IMR-90 (cell line): ENCODE measurements around the gene SYN1. TPM values are rescaled to one million over a fixed set of nuclear protein-coding genes. Genes with fewer than 3 reads are reported as not detected.

Experiments used
- CEBPB ChIP-seq: IDR thresholded peaks from 2 replicates; pipeline ENCODE4 v1.6.1; 2012; ENCODE audit warnings: low read depth, low read length, improper control_type of control experiment
- CHD1 ChIP-seq: IDR thresholded peaks from 2 replicates; pipeline ENCODE4 v1.6.1; 2012; ENCODE audit warnings: low read depth, low read length, improper control_type of control experiment
- MAFK ChIP-seq: IDR thresholded peaks from 2 replicates; pipeline ENCODE4 v1.6.1; 2012; ENCODE audit warnings: low read depth, low read length, improper control_type of control experiment
- MAZ ChIP-seq: IDR thresholded peaks from 2 replicates; pipeline ENCODE4 v1.6.1; 2012; ENCODE audit warnings: low read depth, mild to moderate bottlenecking, low read length, improper control_type of control experiment, moderate library complexity, borderline replicate concordance
- microRNA-seq, 2 experiments: library from miRNA; stranded (forward) in 1 of 2; unstranded in 1 of 2; fragments of 10-50 nt in 1 of 2; fragments of <30 nt in 1 of 2; gene quantifications in 1 of 2; microRNA quantifications in 1 of 2; one replicate each; pipeline versions ENCODE3 to v1.1.0; 2013 to 2020; ENCODE audit not compliant: insufficient read depth in 1 of 2, insufficient read length in 1 of 2, unreplicated experiment in 1 of 2
- polyA plus RNA-seq, 3 experiments: library from polyadenylated mRNA; depleted of rRNA; stranded (reverse); fragments of >200 nt; gene quantifications; 2 replicates each; pipeline ENCODE4 v1.2.3, GENCODE V29; 2012; ENCODE audit warnings: low replicate concordance in 1 of 3
- small RNA-seq, 5 experiments: library from RNA; depleted of rRNA; stranded (forward); fragments of <200 nt; gene quantifications; one replicate each; pipeline ENCODE3, GENCODE V24; 2012
- total RNA-seq: library from RNA; depleted of rRNA; stranded (reverse); fragments of >200 nt; gene quantifications from 2 replicates; pipeline ENCODE4 v1.2.3, GENCODE V29; 2012; rRNA removed

Gene SYN1
- total and polyA plus RNA-seq, 2 of the 4 experiments (the other 2 are of a cell fraction), result under 0.01 to 0.56 TPM

GRCh38 chrX:47523297-47523696 is 96.4 kb downstream of the SYN1 start (continued):
- TF ChIP-seq CEBPB, result no peak
- TF ChIP-seq MAZ, result peak; percentile 44; the same call in 1 of the 2 replicates
- no peak for TF ChIP-seq CHD1
- TF ChIP-seq MAFK, result no peak

Small RNAs within 50 kb of the gene (microRNA-seq; reads per million reads assigned to microRNA genes)
- gene MIR4769, result 0 to 8.3 reads per million in 2 experiments

Small RNAs within 50 kb of the gene (small RNA-seq; reads per million reads assigned to genes)
- 0 reads per million in 5 experiments for gene MIR4769

Other genes with a start within 250 kb of the SYN1 start
- under 0.01 TPM in 1 of 2 replicates, not detected in the other for gene ZNF157, start 249.3 kb downstream of the SYN1 start, total RNA-seq
- gene ZNF157, start 249.3 kb downstream of the SYN1 start, polyA plus RNA-seq (2012; rRNA removed), result not detected in 2 replicates
- 7.8 and 8.1 TPM in 2 replicates for gene ZNF41, start 136.6 kb downstream of the SYN1 start, total RNA-seq
- 2.8 and 3.0 TPM in 2 replicates for gene ZNF41, start 136.6 kb downstream of the SYN1 start, polyA plus RNA-seq (2012; rRNA removed)
- gene ARAF, start 58.7 kb downstream of the SYN1 start, total RNA-seq, result 9.1 and 10.8 TPM in 2 replicates
- 52.2 and 54.2 TPM in 2 replicates for gene ARAF, start 58.7 kb downstream of the SYN1 start, polyA plus RNA-seq (2012; rRNA removed)
- 407 and 512 TPM in 2 replicates for gene TIMP1, start 37.4 kb downstream of the SYN1 start, total RNA-seq
- 3,078 and 3,290 TPM in 2 replicates for gene TIMP1, start 37.4 kb downstream of the SYN1 start, polyA plus RNA-seq (2012; rRNA removed)
- under 0.01 TPM in 2 replicates for gene CFP, start 10.1 kb upstream of the SYN1 start, total RNA-seq
- 0.14 and 0.16 TPM in 2 replicates for gene CFP, start 10.1 kb upstream of the SYN1 start, polyA plus RNA-seq (2012; rRNA removed)
- gene ELK1, start 30.7 kb upstream of the SYN1 start, total RNA-seq, result 10.0 and 14.2 TPM in 2 replicates
- 24.3 and 27.2 TPM in 2 replicates for gene ELK1, start 30.7 kb upstream of the SYN1 start, polyA plus RNA-seq (2012; rRNA removed)
- 128 and 164 TPM in 2 replicates for gene UXT, start 39.3 kb upstream of the SYN1 start, total RNA-seq
- gene UXT, start 39.3 kb upstream of the SYN1 start, polyA plus RNA-seq (2012; rRNA removed), result 106 and 116 TPM in 2 replicates
- gene ZNF81, start 217.0 kb upstream of the SYN1 start, total RNA-seq, result 4.5 and 5.6 TPM in 2 replicates
- 2.1 TPM in 2 replicates for gene ZNF81, start 217.0 kb upstream of the SYN1 start, polyA plus RNA-seq (2012; rRNA removed)